ENCODE data around the gene NOX4. TPM values are rescaled to one million over a fixed set of nuclear protein-coding genes. Genes with fewer than 3 reads are reported as not detected.
"Not testable (repeated sequence)": the region's sequence is repeated elsewhere in the genome, so short reads cannot be mapped to it uniquely, and the experiment has no call there.

NOX4 gene
- total and polyA plus RNA-seq, 7 experiments from 2014 or later = not detected

- H3K4me3 Mint-ChIP-seq; intact Hi-C loops (cut with micrococcal nuclease); DNase-seq; ATAC-seq; H3K9me3 ChIP-seq (ENCODE audit: control insufficient read depth in 2 of 3, low read length in 3 of 3); H3K4me1 ChIP-seq (ENCODE audit: control insufficient read depth in 2 of 2, insufficient read depth in 2 of 2, low read length in 2 of 2); H3K4me1 Mint-ChIP-seq; H3K36me3 ChIP-seq (ENCODE audit: control insufficient read depth in 2 of 3, insufficient read depth in 3 of 3, low read length in 3 of 3); POLR2A ChIA-PET; H3K27ac Mint-ChIP-seq; H3K4me3 ChIP-seq (ENCODE audit: low read length); CTCF ChIA-PET; H3K27ac ChIP-seq (ENCODE audit: low read depth, low read length); H3K36me3 Mint-ChIP-seq; H3K27me3 ChIP-seq (ENCODE audit: control insufficient read depth in 2 of 2, insufficient read depth in 2 of 2, low read length in 2 of 2); H3K27me3 Mint-ChIP-seq: not testable (repeated sequence)
- peaks cover 0 to 10% (median 0%) of the 10 kb centered on the region in 11 donors for H3K9me3 Mint-ChIP-seq
These were observed 82.7 kb downstream of the NOX4 start for GRCh38 chr11:89408441-89408840.

- Histone ChIP-seq H3K9me3 (ENCODE audit: control insufficient read depth in 2 of 3, low read length in 3 of 3) (no peaks in the 10 kb centered on the region), H3K36me3 (ENCODE audit: control insufficient read depth in 2 of 3, insufficient read depth in 3 of 3, low read length in 3 of 3) (no peaks in the 10 kb centered on the region), H3K4me3 (ENCODE audit: low read length) (no peak overlapping the region), H3K27ac (ENCODE audit: low read depth, low read length) (no peak overlapping the region), H3K4me1 (ENCODE audit: control insufficient read depth in 2 of 2, insufficient read depth in 2 of 2, low read length in 2 of 2) (no peaks in the 10 kb centered on the region), H3K27me3 (ENCODE audit: control insufficient read depth in 2 of 2, insufficient read depth in 2 of 2, low read length in 2 of 2) (no peaks in the 10 kb centered on the region)
- no peak overlapping the region for H3K4me3 Mint-ChIP-seq
- ChIA-PET POLR2A (no interaction called here), CTCF (no interaction called here)
- intact Hi-C loops (cut with micrococcal nuclease) = no loop called here
- no peak for DNase-seq
- peaks cover 0 to 4% (median 0%) of the 10 kb centered on the region in 5 donors for H3K27me3 Mint-ChIP-seq
- H3K9me3 Mint-ChIP-seq = peaks cover 0 to 2% (median 0%) of the 10 kb centered on the region in 11 donors
- no peak for ATAC-seq
- H3K27ac Mint-ChIP-seq = no peak overlapping the region
- H3K4me1 Mint-ChIP-seq = no peaks in the 10 kb centered on the region
- no peaks in the 10 kb centered on the region for H3K36me3 Mint-ChIP-seq
These were observed 85.5 kb downstream of the NOX4 start for GRCh38 chr11:89405629-89406028.

- H3K27ac ChIP-seq (ENCODE audit: low read depth, low read length); ATAC-seq; H3K36me3 Mint-ChIP-seq; intact Hi-C loops (cut with micrococcal nuclease); H3K4me1 Mint-ChIP-seq; H3K9me3 ChIP-seq (ENCODE audit: control insufficient read depth in 2 of 3, low read length in 3 of 3); H3K27me3 Mint-ChIP-seq; CTCF ChIA-PET; H3K36me3 ChIP-seq (ENCODE audit: control insufficient read depth in 2 of 3, insufficient read depth in 3 of 3, low read length in 3 of 3); DNase-seq; H3K27me3 ChIP-seq (ENCODE audit: control insufficient read depth in 2 of 2, insufficient read depth in 2 of 2, low read length in 2 of 2); H3K4me3 ChIP-seq (ENCODE audit: low read length); POLR2A ChIA-PET; H3K27ac Mint-ChIP-seq; H3K4me3 Mint-ChIP-seq; H3K9me3 Mint-ChIP-seq; H3K4me1 ChIP-seq (ENCODE audit: control insufficient read depth in 2 of 2, insufficient read depth in 2 of 2, low read length in 2 of 2): not testable (repeated sequence)
These were observed 99.5 kb downstream of the NOX4 start for GRCh38 chr11:89391654-89392053.

- intact Hi-C loops (cut with micrococcal nuclease); H3K9me3 Mint-ChIP-seq; H3K27ac Mint-ChIP-seq; H3K4me3 Mint-ChIP-seq; POLR2A ChIA-PET; H3K36me3 Mint-ChIP-seq; H3K4me1 Mint-ChIP-seq; H3K27ac ChIP-seq (ENCODE audit: low read depth, low read length); CTCF ChIA-PET; H3K4me1 ChIP-seq (ENCODE audit: control insufficient read depth in 2 of 2, insufficient read depth in 2 of 2, low read length in 2 of 2); H3K27me3 ChIP-seq (ENCODE audit: control insufficient read depth in 2 of 2, insufficient read depth in 2 of 2, low read length in 2 of 2); H3K27me3 Mint-ChIP-seq; H3K9me3 ChIP-seq (ENCODE audit: control insufficient read depth in 2 of 3, low read length in 3 of 3); H3K36me3 ChIP-seq (ENCODE audit: control insufficient read depth in 2 of 3, insufficient read depth in 3 of 3, low read length in 3 of 3); DNase-seq; ATAC-seq; H3K4me3 ChIP-seq (ENCODE audit: low read length): not testable (repeated sequence)
These were observed 103.7 kb downstream of the NOX4 start for GRCh38 chr11:89387501-89387900.

- CTCF ChIA-PET; H3K36me3 Mint-ChIP-seq; H3K9me3 ChIP-seq (ENCODE audit: control insufficient read depth in 2 of 3, low read length in 3 of 3); POLR2A ChIA-PET; H3K36me3 ChIP-seq (ENCODE audit: control insufficient read depth in 2 of 3, insufficient read depth in 3 of 3, low read length in 3 of 3); H3K27ac Mint-ChIP-seq; DNase-seq; H3K9me3 Mint-ChIP-seq; ATAC-seq; H3K4me3 Mint-ChIP-seq; H3K27me3 ChIP-seq (ENCODE audit: control insufficient read depth in 2 of 2, insufficient read depth in 2 of 2, low read length in 2 of 2); H3K27me3 Mint-ChIP-seq; H3K27ac ChIP-seq (ENCODE audit: low read depth, low read length); H3K4me1 Mint-ChIP-seq; H3K4me3 ChIP-seq (ENCODE audit: low read length); intact Hi-C loops (cut with micrococcal nuclease); H3K4me1 ChIP-seq (ENCODE audit: control insufficient read depth in 2 of 2, insufficient read depth in 2 of 2, low read length in 2 of 2): not testable (repeated sequence)
These were observed 108.2 kb downstream of the NOX4 start for GRCh38 chr11:89382986-89383385.

DNA sequence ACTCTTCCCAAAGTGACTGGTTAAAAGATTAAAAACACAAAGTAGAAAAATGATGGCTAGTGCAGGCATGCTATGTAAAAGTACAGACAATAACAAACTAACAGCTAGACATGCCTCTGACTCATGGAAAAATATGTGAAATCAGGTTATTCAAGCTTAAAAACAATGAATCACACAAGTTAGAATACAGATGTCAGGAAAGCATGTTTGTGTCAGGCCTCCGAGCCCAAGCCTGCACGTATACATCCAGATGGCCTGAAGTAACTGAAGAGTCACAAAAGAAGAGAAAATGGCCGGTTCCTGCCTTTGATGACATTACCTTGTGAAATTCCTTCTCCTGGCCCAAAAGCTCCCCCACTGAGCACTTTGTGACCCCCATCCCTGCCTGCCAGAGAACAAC lies 110.1 kb downstream of the NOX4 start:
- H3K36me3 Mint-ChIP-seq = no peaks in the 10 kb centered on the region
- H3K27me3 ChIP-seq (ENCODE audit: control insufficient read depth in 2 of 2, insufficient read depth in 2 of 2, low read length in 2 of 2) = no peaks in the 10 kb centered on the region
- POLR2A ChIA-PET = no interaction called here
- no peak overlapping the region for H3K4me3 ChIP-seq (ENCODE audit: low read length)
- ATAC-seq (no peak), DNase-seq (no peak)
- H3K36me3 ChIP-seq (ENCODE audit: control insufficient read depth in 2 of 3, insufficient read depth in 3 of 3, low read length in 3 of 3) = no peaks in the 10 kb centered on the region
- H3K4me1 ChIP-seq (ENCODE audit: control insufficient read depth in 2 of 2, insufficient read depth in 2 of 2, low read length in 2 of 2) = no peaks in the 10 kb centered on the region
- no peaks in the 10 kb centered on the region for H3K9me3 ChIP-seq (ENCODE audit: control insufficient read depth in 2 of 3, low read length in 3 of 3)
- H3K9me3 Mint-ChIP-seq = peaks cover 0 to 5% (median 0%) of the 10 kb centered on the region in 11 donors
- CTCF ChIA-PET = no interaction called here
- no peaks in the 10 kb centered on the region for H3K4me1 Mint-ChIP-seq
- intact Hi-C loops (cut with micrococcal nuclease) = no loop called here
- H3K27me3 Mint-ChIP-seq = no peaks in the 10 kb centered on the region
- no peak overlapping the region for H3K4me3 Mint-ChIP-seq
- no peak overlapping the region for H3K27ac Mint-ChIP-seq
- no peak overlapping the region for H3K27ac ChIP-seq (ENCODE audit: low read depth, low read length)

GRCh38 chr11:89379976-89380771 lies 111.0 kb downstream of the NOX4 start:
- H3K4me3 ChIP-seq (ENCODE audit: low read length); H3K4me3 Mint-ChIP-seq; DNase-seq; H3K27me3 Mint-ChIP-seq; CTCF ChIA-PET; H3K27ac ChIP-seq (ENCODE audit: low read depth, low read length); H3K27me3 ChIP-seq (ENCODE audit: control insufficient read depth in 2 of 2, insufficient read depth in 2 of 2, low read length in 2 of 2); H3K36me3 Mint-ChIP-seq; H3K9me3 ChIP-seq (ENCODE audit: control insufficient read depth in 2 of 3, low read length in 3 of 3); intact Hi-C loops (cut with micrococcal nuclease); H3K4me1 ChIP-seq (ENCODE audit: control insufficient read depth in 2 of 2, insufficient read depth in 2 of 2, low read length in 2 of 2); H3K4me1 Mint-ChIP-seq; H3K27ac Mint-ChIP-seq; ATAC-seq; H3K36me3 ChIP-seq (ENCODE audit: control insufficient read depth in 2 of 3, insufficient read depth in 3 of 3, low read length in 3 of 3); H3K9me3 Mint-ChIP-seq; POLR2A ChIA-PET: not testable (repeated sequence)

Measured in naive thymus-derived CD4-positive, alpha-beta T cell (primary cell).